ENCODE results near the gene GOLGA7B.

Gene GOLGA7B

DNA sequence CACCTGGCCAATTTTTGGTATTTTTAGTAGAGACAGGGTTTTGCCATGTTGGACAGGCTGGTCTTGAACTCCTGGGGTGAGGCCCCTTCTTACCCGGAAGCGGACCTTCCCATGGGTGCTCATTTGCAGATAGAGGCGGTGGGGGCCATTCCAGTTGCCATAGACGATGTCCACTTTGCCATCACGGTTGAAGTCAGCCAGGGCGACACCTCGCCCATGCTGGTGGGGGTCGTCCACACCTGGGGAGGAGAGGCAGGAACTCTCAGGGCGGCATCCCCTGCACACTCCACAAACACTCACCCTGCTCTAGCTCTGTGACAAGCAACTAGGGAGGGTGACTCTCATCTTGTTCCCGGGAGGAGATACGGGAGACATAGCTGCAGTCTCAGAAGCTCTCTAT, 54.9 kb downstream of the GOLGA7B start:
- TF ChIP-seq, protein P1, sequence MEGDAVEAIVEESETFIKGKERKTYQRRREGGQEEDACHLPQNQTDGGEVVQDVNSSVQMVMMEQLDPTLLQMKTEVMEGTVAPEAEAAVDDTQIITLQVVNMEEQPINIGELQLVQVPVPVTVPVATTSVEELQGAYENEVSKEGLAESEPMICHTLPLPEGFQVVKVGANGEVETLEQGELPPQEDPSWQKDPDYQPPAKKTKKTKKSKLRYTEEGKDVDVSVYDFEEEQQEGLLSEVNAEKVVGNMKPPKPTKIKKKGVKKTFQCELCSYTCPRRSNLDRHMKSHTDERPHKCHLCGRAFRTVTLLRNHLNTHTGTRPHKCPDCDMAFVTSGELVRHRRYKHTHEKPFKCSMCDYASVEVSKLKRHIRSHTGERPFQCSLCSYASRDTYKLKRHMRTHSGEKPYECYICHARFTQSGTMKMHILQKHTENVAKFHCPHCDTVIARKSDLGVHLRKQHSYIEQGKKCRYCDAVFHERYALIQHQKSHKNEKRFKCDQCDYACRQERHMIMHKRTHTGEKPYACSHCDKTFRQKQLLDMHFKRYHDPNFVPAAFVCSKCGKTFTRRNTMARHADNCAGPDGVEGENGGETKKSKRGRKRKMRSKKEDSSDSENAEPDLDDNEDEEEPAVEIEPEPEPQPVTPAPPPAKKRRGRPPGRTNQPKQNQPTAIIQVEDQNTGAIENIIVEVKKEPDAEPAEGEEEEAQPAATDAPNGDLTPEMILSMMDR (IDR thresholded peaks at IDR 0.05; ENCODE audit: low read depth, low read length) = no peak
- no peak for DNase-seq

DNA sequence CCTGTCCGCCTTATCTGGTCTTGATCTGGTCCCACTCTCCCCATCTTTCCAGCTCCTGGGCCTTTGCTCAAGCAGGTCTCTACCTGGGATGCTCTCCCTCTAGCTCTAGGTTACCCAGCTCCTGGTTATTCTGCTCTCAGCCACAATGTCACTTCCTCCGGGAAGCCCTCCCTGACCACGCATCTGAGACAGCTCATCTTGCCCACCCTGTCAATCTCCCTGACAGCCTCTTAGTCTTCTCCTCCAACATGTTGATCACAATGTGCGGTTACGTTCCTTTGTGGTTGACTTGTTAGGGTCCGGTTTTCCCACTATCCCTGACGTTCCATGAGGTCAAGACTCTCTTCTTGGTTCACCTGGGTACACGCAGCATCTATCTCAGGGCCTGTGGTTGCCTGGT, 55.6 kb downstream of the GOLGA7B start:
- TF ChIP-seq, protein P1 (IDR thresholded peaks at IDR 0.05; ENCODE audit: low read depth, low read length) = no peak
- Histone ChIP-seq H3K36me3 (no peaks in the 10 kb centered on the region; the same call in 1 of the 2 replicates), H3K9me3 (ENCODE audit: severe bottlenecking) (no peaks in the 10 kb centered on the region), H3K27ac (no peak overlapping the region), H3K27me3 (ENCODE audit: insufficient read depth, low read depth, severe bottlenecking) (no peaks in the 10 kb centered on the region), H3K4me3 (ENCODE audit: low read depth, low read length) (no peak overlapping the region)
- DNase-seq = no peak

More for the DNA sequence above, 54.9 kb downstream of the GOLGA7B start:
- Histone ChIP-seq H3K9me3 (ENCODE audit: severe bottlenecking) (no peaks in the 10 kb centered on the region), H3K27me3 (ENCODE audit: insufficient read depth, low read depth, severe bottlenecking) (no peaks in the 10 kb centered on the region), H3K4me3 (ENCODE audit: low read depth, low read length) (no peak overlapping the region), H3K27ac (no peak overlapping the region; the same call in 1 of the 2 replicates), H3K36me3 (no peaks in the 10 kb centered on the region; the same call in 1 of the 2 replicates)

DNA sequence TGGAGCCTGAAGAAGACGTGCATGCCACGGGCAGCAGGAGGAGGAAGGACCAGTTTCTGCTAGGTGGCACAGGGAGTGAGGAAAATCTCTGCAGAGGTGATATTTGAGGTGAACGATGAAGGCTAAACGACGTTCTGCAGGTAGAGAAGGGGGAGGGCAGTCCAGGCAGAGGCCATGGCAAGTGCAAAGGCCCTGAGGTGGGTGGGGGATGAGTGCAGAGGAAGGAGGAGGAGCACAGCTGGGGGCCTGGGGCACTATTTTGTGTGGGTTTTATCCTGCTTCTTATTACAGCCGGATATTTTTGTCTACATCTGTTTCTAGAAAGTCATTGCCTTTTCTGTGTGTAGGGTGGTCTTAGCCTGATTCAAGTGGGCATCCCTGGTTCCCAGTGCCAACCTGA, 57.6 kb downstream of the GOLGA7B start:
- no peak overlapping the region for H3K4me3 ChIP-seq (ENCODE audit: low read depth, low read length)
- no peaks in the 10 kb centered on the region for H3K27me3 ChIP-seq (ENCODE audit: insufficient read depth, low read depth, severe bottlenecking)
- H3K9me3 ChIP-seq (ENCODE audit: severe bottlenecking) = no peaks in the 10 kb centered on the region
- H3K36me3 ChIP-seq = no peaks in the 10 kb centered on the region; the same call in 1 of the 2 replicates
- TF ChIP-seq, protein P1 (IDR thresholded peaks at IDR 0.05; ENCODE audit: low read depth, low read length) = no peak
- no peak overlapping the region for H3K27ac ChIP-seq
- DNase-seq = no peak

DNA sequence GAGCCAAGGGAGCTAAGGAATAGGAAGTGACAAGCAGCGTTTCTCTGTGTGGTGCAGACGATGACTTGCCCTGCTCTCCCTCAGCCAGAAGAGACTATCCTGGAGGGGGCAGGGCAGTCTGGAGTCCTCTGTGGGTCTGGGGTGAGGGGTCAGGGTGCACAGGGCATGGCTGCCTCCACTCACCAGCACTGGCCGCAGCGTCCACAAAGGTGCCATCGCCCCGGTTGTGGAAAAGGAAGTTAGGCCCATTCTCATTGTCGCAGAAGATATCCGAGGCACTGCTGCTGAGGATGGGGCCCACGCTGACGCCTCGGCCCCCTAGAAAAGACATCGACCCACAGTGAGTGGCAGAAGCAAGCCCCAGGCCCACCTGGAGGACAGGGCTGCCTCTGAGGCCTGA, 58.2 kb downstream of the GOLGA7B start:
- TF ChIP-seq, protein P1 (IDR thresholded peaks at IDR 0.05; ENCODE audit: low read depth, low read length) = no peak
- Histone ChIP-seq H3K36me3 (no peaks in the 10 kb centered on the region; the same call in 1 of the 2 replicates), H3K9me3 (ENCODE audit: severe bottlenecking) (no peaks in the 10 kb centered on the region), H3K27me3 (ENCODE audit: insufficient read depth, low read depth, severe bottlenecking) (no peaks in the 10 kb centered on the region), H3K4me3 (ENCODE audit: low read depth, low read length) (no peak overlapping the region), H3K27ac (no peak overlapping the region)
- DNase-seq = no peak

DNA sequence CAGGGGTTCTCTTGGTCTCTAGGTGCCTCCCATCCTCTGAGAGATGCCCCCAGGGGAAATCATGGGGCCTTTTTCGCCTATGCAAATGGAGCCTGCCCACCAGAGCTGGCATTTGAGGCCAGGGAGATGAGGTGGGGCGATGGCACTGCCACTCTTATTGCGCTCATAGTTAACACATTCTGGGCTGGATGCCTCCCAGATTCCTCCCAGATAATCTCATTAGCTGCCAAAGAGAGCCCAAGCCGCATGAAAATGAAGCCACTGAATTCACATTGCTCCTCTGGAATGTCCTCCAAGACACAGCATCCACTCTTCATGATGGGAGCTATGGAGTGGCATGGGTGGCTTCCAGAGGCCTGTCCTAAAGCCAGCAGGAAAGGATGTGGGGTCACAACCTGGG, 61.0 kb downstream of the GOLGA7B start:
- Histone ChIP-seq H3K4me3 (ENCODE audit: low read depth, low read length) (no peak overlapping the region), H3K27me3 (ENCODE audit: insufficient read depth, low read depth, severe bottlenecking) (no peaks in the 10 kb centered on the region), H3K36me3 (no peaks in the 10 kb centered on the region), H3K27ac (no peak overlapping the region), H3K9me3 (ENCODE audit: severe bottlenecking) (no peaks in the 10 kb centered on the region)
- no peak for DNase-seq
- TF ChIP-seq, protein P1 (IDR thresholded peaks at IDR 0.05; ENCODE audit: low read depth, low read length) = no peak

DNA sequence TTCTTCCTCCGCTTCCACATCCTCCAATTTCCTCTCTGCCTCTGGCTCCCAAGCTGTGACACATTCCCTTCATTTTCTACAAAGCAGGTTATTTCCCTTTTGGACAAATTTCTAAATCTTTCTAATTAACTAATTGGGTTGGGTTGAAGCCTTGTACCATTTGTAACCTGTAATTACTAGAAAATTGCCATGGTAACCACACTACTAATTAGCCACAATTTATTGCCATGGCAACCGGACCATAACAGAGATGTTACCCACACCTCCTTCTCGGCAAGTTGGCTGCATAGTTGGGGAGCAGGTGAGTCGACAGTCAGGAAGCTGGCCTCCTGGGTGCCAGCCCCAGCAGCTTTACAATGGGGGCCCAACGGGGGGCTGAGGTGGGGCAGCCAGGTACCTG, 61.6 kb downstream of the GOLGA7B start:
- TF ChIP-seq, protein P1 (IDR thresholded peaks at IDR 0.05; ENCODE audit: low read depth, low read length) = no peak
- no peak for DNase-seq
- H3K9me3 ChIP-seq (ENCODE audit: severe bottlenecking) = no peaks in the 10 kb centered on the region
- no peaks in the 10 kb centered on the region for H3K27me3 ChIP-seq (ENCODE audit: insufficient read depth, low read depth, severe bottlenecking)
- H3K36me3 ChIP-seq = no peaks in the 10 kb centered on the region
- H3K4me3 ChIP-seq (ENCODE audit: low read depth, low read length) = no peak overlapping the region
- no peak overlapping the region for H3K27ac ChIP-seq
